ENCODE measurements around the gene COMMD3. TPM values are rescaled to one million over a fixed set of nuclear protein-coding genes. Genes with fewer than 3 reads are reported as not detected.

Gene COMMD3
- polyA plus RNA-seq, 3 donors, result 44.9 to 140 (median 138) TPM

DNA sequence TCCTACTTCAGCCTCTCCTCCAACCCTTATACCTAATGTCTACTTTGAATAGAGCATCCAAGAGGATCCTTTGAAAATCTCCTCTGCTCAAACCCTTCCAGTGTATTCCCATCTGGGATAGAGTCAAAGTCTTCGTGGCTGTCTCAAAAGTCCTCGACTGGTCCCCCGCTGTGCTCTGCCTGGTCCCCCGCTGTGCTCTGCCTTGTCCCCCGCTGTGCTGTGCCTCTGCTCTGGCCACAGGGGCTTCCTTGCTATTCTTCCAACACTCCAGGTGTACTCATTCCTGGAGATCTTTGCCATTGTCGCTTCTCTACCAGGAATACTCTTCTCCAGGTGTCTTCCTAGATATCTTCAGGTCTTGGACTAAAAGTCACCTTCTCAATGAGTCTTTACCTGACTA is 36.1 kb upstream of the COMMD3 start:
- 98% methylated on average over 6 of the region's 6 CpGs for WGBS (ENCODE audit: insufficient coverage)
- Histone ChIP-seq H3K9me3 (replicated peaks in 1 of 2; ENCODE audit: control insufficient read depth in 1 of 2, insufficient read depth in 1 of 2, low read length in 2 of 2) (no peaks in the 10 kb centered on the region), H3K27me3 (ENCODE audit: control insufficient read depth in 2 of 2, insufficient read depth in 2 of 2, low read length in 2 of 2) (no peaks in the 10 kb centered on the region), H4K20me1 (ENCODE audit: insufficient read depth, low read length) (no peaks in the 10 kb centered on the region), H3K4me3 (replicated peaks in 1 of 3; ENCODE audit: low read depth in 2 of 3, low read length in 3 of 3) (no peak overlapping the region), H3K79me2 (ENCODE audit: insufficient read depth, low read length) (no peaks in the 10 kb centered on the region), H3K4me2 (replicated peaks; ENCODE audit: extremely low read depth, low read length, poor library complexity, severe bottlenecking) (no peak overlapping the region), H3K27ac (ENCODE audit: low read depth in 1 of 2, low read length in 2 of 2) (no peak overlapping the region), H3K36me3 (replicated peaks in 1 of 2; ENCODE audit: control insufficient read depth in 1 of 2, insufficient read depth in 2 of 2, low read length in 2 of 2) (no peaks in the 10 kb centered on the region), H3K9ac (ENCODE audit: insufficient read depth, low read length, poor library complexity, severe bottlenecking) (no peak overlapping the region), H3K4me1 (ENCODE audit: control insufficient read depth in 1 of 2, insufficient read depth in 2 of 2, low read length in 2 of 2) (no peaks in the 10 kb centered on the region), H2AFZ (ENCODE audit: insufficient read depth, low read depth, low read length, poor library complexity, severe bottlenecking) (no peak overlapping the region)
- intact Hi-C loops (cut with micrococcal nuclease), result no loop called here
- Mint-ChIP-seq H3K36me3 (no peaks in the 10 kb centered on the region), H3K9me3 (peaks cover 0 to 1% (median 0%) of the 10 kb centered on the region in 7 donors), H3K4me1 (no peaks in the 10 kb centered on the region), H3K27me3 (ENCODE audit: low read depth in 3 of 3) (peaks cover 0 to 7% (median 5%) of the 10 kb centered on the region in 3 donors), H3K27ac (no peak overlapping the region), H3K4me3 (no peak overlapping the region)
- TF ChIP-seq, protein P1, sequence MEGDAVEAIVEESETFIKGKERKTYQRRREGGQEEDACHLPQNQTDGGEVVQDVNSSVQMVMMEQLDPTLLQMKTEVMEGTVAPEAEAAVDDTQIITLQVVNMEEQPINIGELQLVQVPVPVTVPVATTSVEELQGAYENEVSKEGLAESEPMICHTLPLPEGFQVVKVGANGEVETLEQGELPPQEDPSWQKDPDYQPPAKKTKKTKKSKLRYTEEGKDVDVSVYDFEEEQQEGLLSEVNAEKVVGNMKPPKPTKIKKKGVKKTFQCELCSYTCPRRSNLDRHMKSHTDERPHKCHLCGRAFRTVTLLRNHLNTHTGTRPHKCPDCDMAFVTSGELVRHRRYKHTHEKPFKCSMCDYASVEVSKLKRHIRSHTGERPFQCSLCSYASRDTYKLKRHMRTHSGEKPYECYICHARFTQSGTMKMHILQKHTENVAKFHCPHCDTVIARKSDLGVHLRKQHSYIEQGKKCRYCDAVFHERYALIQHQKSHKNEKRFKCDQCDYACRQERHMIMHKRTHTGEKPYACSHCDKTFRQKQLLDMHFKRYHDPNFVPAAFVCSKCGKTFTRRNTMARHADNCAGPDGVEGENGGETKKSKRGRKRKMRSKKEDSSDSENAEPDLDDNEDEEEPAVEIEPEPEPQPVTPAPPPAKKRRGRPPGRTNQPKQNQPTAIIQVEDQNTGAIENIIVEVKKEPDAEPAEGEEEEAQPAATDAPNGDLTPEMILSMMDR (IDR thresholded peaks at IDR 0.05), result no peak
- no peak for DNase-seq

DNA sequence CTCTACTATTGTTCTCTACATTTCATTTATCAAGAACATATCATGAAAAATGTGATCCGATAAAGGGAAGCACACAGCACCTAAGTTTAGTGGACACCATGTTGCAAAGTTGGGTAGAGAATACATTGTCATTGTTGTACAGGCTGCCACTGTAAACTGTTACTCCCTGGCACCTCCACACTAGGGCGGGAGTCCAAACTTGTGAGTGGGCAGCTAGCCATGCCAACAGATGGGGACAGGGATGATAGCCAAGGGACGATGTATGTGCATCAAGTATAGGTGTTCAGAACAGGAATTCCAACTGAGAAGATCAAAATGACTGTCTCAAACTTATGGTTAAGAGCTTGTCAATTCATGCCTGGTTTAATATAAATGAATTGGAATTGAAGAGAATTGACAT is 31.1 kb upstream of the COMMD3 start:
- Histone ChIP-seq H3K27me3 (ENCODE audit: control insufficient read depth in 2 of 2, insufficient read depth in 2 of 2, low read length in 2 of 2) (no peaks in the 10 kb centered on the region), H3K4me2 (replicated peaks; ENCODE audit: extremely low read depth, low read length, poor library complexity, severe bottlenecking) (no peak overlapping the region), H3K4me1 (ENCODE audit: control insufficient read depth in 1 of 2, insufficient read depth in 2 of 2, low read length in 2 of 2) (no peaks in the 10 kb centered on the region), H3K27ac (ENCODE audit: low read depth in 1 of 2, low read length in 2 of 2) (no peak overlapping the region), H2AFZ (ENCODE audit: insufficient read depth, low read depth, low read length, poor library complexity, severe bottlenecking) (no peak overlapping the region), H3K9me3 (replicated peaks in 1 of 2; ENCODE audit: control insufficient read depth in 1 of 2, insufficient read depth in 1 of 2, low read length in 2 of 2) (no peaks in the 10 kb centered on the region), H3K79me2 (ENCODE audit: insufficient read depth, low read length) (no peaks in the 10 kb centered on the region), H3K36me3 (replicated peaks in 1 of 2; ENCODE audit: control insufficient read depth in 1 of 2, insufficient read depth in 2 of 2, low read length in 2 of 2) (no peaks in the 10 kb centered on the region), H3K4me3 (replicated peaks in 1 of 3; ENCODE audit: low read depth in 2 of 3, low read length in 3 of 3) (no peak overlapping the region), H3K9ac (ENCODE audit: insufficient read depth, low read length, poor library complexity, severe bottlenecking) (no peak overlapping the region), H4K20me1 (ENCODE audit: insufficient read depth, low read length) (no peaks in the 10 kb centered on the region)
- peaks cover 0 to 7% (median 3%) of the 10 kb centered on the region in 7 donors for H3K9me3 Mint-ChIP-seq
- H3K27ac Mint-ChIP-seq, result no peak overlapping the region
- WGBS (ENCODE audit: insufficient coverage), result 100% methylated on average over 1 of the region's 3 CpGs
- no peak for DNase-seq
- H3K36me3 Mint-ChIP-seq, result no peaks in the 10 kb centered on the region
- H3K4me1 Mint-ChIP-seq, result no peaks in the 10 kb centered on the region
- intact Hi-C loops (cut with micrococcal nuclease), result no loop called here
- TF ChIP-seq, protein P1 (IDR thresholded peaks at IDR 0.05), result no peak
- H3K4me3 Mint-ChIP-seq, result no peak overlapping the region
- peaks cover 0 to 3% (median 2%) of the 10 kb centered on the region in 3 donors for H3K27me3 Mint-ChIP-seq (ENCODE audit: low read depth in 3 of 3)
